Measurements from ENCODE around the gene TRPM3.
A peak's percentile ranks its signal among the peaks of the same experiment; 100 is the strongest.

The TRPM3 gene

GRCh38 chr9:70947086-70947485, 174.3 kb downstream of the TRPM3 start:
- DNase-seq (ENCODE audit: low spot score): no peak

GRCh38 chr9:70945301-70945700, 176.1 kb downstream of the TRPM3 start:
- no peak for DNase-seq (ENCODE audit: low spot score)

- no peak for DNase-seq (ENCODE audit: low spot score)
Observed at GRCh38 chr9:70941191-70941590, 180.2 kb downstream of the TRPM3 start.

GRCh38 chr9:70940605-70941004, 180.8 kb downstream of the TRPM3 start:
- no peak for DNase-seq (ENCODE audit: low spot score)

- DNase-seq (ENCODE audit: low spot score): no peak
Observed at GRCh38 chr9:70936536-70936935, 184.9 kb downstream of the TRPM3 start.

GRCh38 chr9:70935856-70936255, 185.6 kb downstream of the TRPM3 start:
- no peak for DNase-seq (ENCODE audit: low spot score)

- no peak for DNase-seq (ENCODE audit: low spot score)
Observed at GRCh38 chr9:70934642-70935041, 186.8 kb downstream of the TRPM3 start.

- DNase-seq (ENCODE audit: low spot score): no peak
Observed at GRCh38 chr9:70933321-70933720, 188.1 kb downstream of the TRPM3 start.

GRCh38 chr9:70932097-70932496, 189.3 kb downstream of the TRPM3 start:
- no peak for DNase-seq (ENCODE audit: low spot score)

GRCh38 chr9:70927530-70927929, 193.9 kb downstream of the TRPM3 start:
- DNase-seq (ENCODE audit: low spot score): no peak

- DNase-seq (ENCODE audit: low spot score): peak; percentile 72
Observed at GRCh38 chr9:70924895-70925547, 196.4 kb downstream of the TRPM3 start.

GRCh38 chr9:70924380-70924779, 197.0 kb downstream of the TRPM3 start:
- DNase-seq (ENCODE audit: low spot score): no peak

GRCh38 chr9:70923961-70924360, 197.5 kb downstream of the TRPM3 start:
- no peak for DNase-seq (ENCODE audit: low spot score)

- no peak for DNase-seq (ENCODE audit: low spot score)
Observed at GRCh38 chr9:70921136-70921535, 200.3 kb downstream of the TRPM3 start.

- DNase-seq (ENCODE audit: low spot score): no peak
Observed at GRCh38 chr9:70917277-70917676, 204.1 kb downstream of the TRPM3 start.

- no peak for DNase-seq (ENCODE audit: low spot score)
Observed at GRCh38 chr9:70911791-70912190, 209.6 kb downstream of the TRPM3 start.

GRCh38 chr9:70910598-70910997, 210.8 kb downstream of the TRPM3 start:
- no peak for DNase-seq (ENCODE audit: low spot score)

- DNase-seq (ENCODE audit: low spot score): no peak
Observed at GRCh38 chr9:70902692-70903131, 218.7 kb downstream of the TRPM3 start.

- no peak for DNase-seq (ENCODE audit: low spot score)
Observed at GRCh38 chr9:70902171-70902570, 219.2 kb downstream of the TRPM3 start.

GRCh38 chr9:70901746-70902145, 219.7 kb downstream of the TRPM3 start:
- DNase-seq (ENCODE audit: low spot score): no peak

- DNase-seq (ENCODE audit: low spot score): no peak
Observed at GRCh38 chr9:70901013-70901412, 220.4 kb downstream of the TRPM3 start.

GRCh38 chr9:70893580-70894122, 227.8 kb downstream of the TRPM3 start:
- DNase-seq (ENCODE audit: low spot score): no peak

- DNase-seq (ENCODE audit: low spot score): no peak
Observed at GRCh38 chr9:70888471-70888870, 232.9 kb downstream of the TRPM3 start.

- no peak for DNase-seq (ENCODE audit: low spot score)
Observed at GRCh38 chr9:70887826-70888225, 233.6 kb downstream of the TRPM3 start.

Measured in iPS-NIHi11 (cell line).